ENCODE measurements around the gene FAM168A. TPM values are rescaled to one million over a fixed set of nuclear protein-coding genes. Genes with fewer than 3 reads are reported as not detected.
A peak's percentile ranks its signal among the peaks of the same experiment; 100 is the strongest.

FAM168A gene
- total RNA-seq, 4 donors from 2014 or later, result 17.7 to 40.1 (median 22.2) TPM

DNA sequence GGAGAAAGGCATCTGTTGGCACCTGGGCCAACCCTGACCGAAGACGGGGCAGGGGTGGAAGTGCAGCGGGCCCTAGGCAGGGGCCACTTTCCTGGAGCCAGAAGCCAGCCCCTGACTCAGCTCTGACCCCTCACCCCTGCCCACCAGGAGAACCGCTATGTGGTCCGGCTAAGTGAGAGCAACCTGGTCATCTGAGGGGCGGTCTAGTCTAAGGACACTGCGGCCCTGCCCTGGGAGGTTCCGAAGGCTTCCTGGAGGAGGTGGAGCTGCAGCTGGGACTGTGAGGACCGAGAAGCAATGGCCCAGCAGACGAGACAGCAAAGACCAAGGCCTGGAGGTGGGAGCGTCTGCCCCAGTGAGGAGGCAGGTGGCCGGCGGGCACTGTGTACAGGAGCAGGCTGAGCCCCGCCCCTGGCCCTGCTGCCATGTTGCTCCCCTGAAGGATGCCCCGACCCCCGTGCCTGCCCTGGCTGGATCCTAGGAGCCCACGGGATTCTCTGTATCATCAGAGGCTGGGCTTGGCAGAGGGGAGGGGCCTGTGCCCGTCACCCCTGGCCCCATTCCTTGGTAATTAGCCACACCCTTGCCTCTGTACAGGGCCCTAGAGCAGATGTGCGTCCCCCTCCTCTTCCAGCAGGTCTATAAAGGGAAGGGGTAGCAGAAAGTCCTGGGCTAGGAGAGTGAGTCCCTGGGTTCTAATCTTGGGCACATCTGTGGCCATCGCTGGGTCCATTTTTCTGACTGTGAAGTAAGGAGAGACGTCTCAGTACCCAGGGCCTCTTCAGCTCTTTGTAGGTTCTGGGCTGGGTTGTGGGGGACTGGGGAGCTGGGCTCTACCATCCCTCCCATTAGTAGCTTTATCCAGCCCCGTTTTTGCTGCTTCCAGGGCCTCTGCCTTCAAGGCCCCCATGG lies 202.4 kb downstream of the FAM168A start:
- Histone ChIP-seq H3K36me3 (peaks cover 5% of the 10 kb centered on the region), H3K9me3 (no peaks in the 10 kb centered on the region), H3K4me3 (no peak overlapping the region), H3K27ac (no peak overlapping the region), H3K27me3 (no peaks in the 10 kb centered on the region), H3K4me1 (no peaks in the 10 kb centered on the region)
- DNase-seq (ENCODE audit: low spot score in 2 of 2), result peak in 1 of 2 donors; percentile 55
- TF ChIP-seq POLR2A (IDR thresholded peaks at IDR 0.05), result no peak
- no peak for TF ChIP-seq CTCF (IDR thresholded peaks at IDR 0.05)
- no peak for TF ChIP-seq EP300 (IDR thresholded peaks at IDR 0.05)
- no peak for TF ChIP-seq POLR2AphosphoS5 (IDR thresholded peaks at IDR 0.05)
- WGBS, result 80% methylated on average over 17 of the region's 22 CpGs

- 86% methylated on average over 18 of the region's 34 CpGs for WGBS
- Histone ChIP-seq H3K27ac (no peak overlapping the region), H3K4me3 (no peak overlapping the region), H3K4me1 (peaks cover 7% of the 10 kb centered on the region), H3K27me3 (no peaks in the 10 kb centered on the region), H3K36me3 (peaks cover 5% of the 10 kb centered on the region), H3K9me3 (no peaks in the 10 kb centered on the region)
- peak in 1 of 2 donors; percentile 62 for DNase-seq (ENCODE audit: low spot score in 2 of 2)
- TF ChIP-seq CTCF (IDR thresholded peaks at IDR 0.05), result no peak
- TF ChIP-seq POLR2AphosphoS5 (IDR thresholded peaks at IDR 0.05), result no peak
- no peak for TF ChIP-seq POLR2A (IDR thresholded peaks at IDR 0.05)
- no peak for TF ChIP-seq EP300 (IDR thresholded peaks at IDR 0.05)
These were observed 203.3 kb downstream of the FAM168A start for GRCh38 chr11:73394416-73395296.

DNA sequence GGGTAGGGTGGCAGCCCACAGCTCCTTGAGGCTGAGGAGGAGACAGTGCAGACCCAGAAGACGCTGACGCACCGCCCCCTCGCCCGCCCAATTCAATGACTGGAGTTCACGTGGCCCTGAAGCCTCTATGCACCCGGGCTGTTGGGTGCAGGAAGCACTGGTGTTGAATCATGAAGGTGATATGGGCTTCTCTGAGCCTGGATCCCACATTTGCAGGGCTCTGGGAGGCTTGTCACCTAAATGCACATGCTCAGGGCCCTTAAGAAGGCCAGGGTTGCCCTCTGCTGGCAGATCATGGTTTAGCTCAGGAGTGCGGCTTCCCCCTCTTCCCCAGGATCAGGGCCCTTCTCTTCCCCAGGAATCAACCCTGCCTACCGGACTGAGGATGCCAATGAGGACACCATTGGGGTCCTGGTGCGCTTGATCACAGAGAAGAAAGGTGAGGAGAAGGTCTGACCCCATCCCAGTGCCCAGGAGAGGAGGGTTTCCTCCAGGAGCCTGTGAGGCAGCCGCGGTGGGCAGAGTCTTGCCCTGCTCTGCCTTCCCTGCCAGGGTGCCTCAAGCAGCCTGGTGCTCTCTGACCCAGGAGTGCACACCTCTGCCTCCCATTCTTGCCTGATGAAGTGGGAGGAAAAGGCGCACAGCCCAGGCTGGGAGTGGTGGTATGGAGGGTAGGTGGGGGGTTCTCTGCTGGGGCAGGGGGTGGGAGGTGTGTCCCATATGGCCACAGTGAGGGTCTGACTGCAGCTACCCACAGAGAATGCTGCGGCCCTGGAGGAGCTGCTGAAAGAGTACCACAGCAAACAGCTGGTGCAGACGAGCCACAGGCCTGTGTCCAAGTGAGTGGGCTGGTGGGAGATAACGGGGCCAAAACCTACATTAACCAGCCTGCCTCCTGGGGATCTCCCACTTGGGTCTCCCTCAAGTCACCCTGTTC lies 204.2 kb downstream of the FAM168A start:
- H3K4me1 ChIP-seq, result peaks cover 15% of the 10 kb centered on the region
- peak in 1 of 2 donors; percentile 75 for DNase-seq (ENCODE audit: low spot score in 2 of 2)
- H3K9me3 ChIP-seq, result no peaks in the 10 kb centered on the region
- H3K27ac ChIP-seq, result no peak overlapping the region
- no peak for TF ChIP-seq POLR2AphosphoS5 (IDR thresholded peaks at IDR 0.05)
- TF ChIP-seq CTCF (IDR thresholded peaks at IDR 0.05), result peak; percentile 71 to 74
- H3K36me3 ChIP-seq, result peaks cover 5% of the 10 kb centered on the region
- no peak overlapping the region for H3K4me3 ChIP-seq
- no peaks in the 10 kb centered on the region for H3K27me3 ChIP-seq
- 78% methylated on average over 8 of the region's 16 CpGs for WGBS

- H3K4me3 ChIP-seq, result no peak overlapping the region
- WGBS, result 82% methylated on average over 7 of the region's 7 CpGs
- peaks cover 5% of the 10 kb centered on the region for H3K36me3 ChIP-seq
- no peaks in the 10 kb centered on the region for H3K27me3 ChIP-seq
- H3K27ac ChIP-seq, result no peak overlapping the region
- DNase-seq (ENCODE audit: low spot score in 2 of 2), result no peak
- H3K9me3 ChIP-seq, result no peaks in the 10 kb centered on the region
- TF ChIP-seq EP300 (IDR thresholded peaks at IDR 0.05) (no peak), POLR2A (IDR thresholded peaks at IDR 0.05) (no peak), CTCF (IDR thresholded peaks at IDR 0.05) (no peak), POLR2AphosphoS5 (IDR thresholded peaks at IDR 0.05) (no peak)
- H3K4me1 ChIP-seq, result peaks cover 22% of the 10 kb centered on the region
These were observed 204.9 kb downstream of the FAM168A start for GRCh38 chr11:73393011-73393380.
